Hematopoietic multipotent progenitor cell treated with erythropoietin and hydrocortisone succinate and interleukin-3 and kit ligand, for 6 days (in vitro differentiated cells): ENCODE results near the gene SLC26A4.

ENCODE experiments used
- DNase-seq: peaks from one replicate; pipeline ENCODE4 v3.0.0-alpha.2; 2015

Gene SLC26A4

DNA sequence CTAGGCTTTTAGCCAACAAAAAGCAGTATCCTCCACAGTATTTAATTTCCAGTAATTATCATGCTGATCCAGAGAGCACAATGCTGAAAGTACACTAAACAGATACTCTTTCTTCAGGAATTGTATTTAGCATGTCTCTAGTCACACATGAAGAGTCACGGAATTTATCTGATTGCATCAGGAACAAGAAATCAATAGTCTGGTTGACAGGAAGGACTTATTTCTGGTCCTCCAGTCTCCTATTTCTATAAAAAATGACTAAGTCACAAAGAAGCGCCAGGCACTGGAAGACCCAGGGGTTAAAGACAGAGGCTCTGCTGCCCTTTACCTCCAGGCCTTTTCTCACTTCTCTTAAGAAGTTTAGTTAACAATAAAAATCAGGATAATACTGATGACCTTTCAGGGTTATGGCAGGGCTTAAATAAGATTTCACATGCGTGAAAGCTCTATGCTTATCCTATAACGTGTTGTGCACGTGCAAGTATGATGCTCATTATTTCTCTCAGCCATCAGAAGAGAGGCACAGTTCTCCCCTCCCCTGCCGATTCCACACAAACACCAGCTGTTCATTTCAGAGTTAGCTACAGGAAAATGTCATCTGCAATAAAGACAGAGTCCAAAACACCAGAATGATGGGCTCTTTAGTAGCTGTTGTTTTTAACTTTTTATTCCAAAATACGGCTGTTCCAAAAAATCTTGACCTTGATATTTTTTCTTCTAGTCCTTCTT is 36.9 kb downstream of the SLC26A4 start:
- DNase-seq, result no peak

DNA sequence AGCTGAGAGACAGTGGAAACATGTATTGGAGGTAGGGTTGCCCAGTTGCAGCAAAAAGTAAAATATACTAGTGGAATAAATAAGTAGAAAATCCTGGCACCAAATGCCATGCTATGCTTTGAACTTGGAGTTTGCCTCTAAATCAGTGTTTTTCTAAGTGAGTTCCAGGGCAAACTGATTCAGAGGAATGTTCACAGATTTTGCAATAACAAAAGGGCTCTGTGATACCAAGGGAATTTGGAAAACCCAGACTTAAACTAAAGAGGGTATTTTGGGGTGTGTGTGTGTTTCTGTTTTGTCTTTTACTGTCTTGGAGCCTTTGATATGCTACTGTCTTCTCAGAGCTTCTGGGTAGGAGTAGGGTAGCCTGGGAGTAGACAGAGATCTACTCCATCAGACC is 39.9 kb downstream of the SLC26A4 start:
- DNase-seq, result no peak

DNA sequence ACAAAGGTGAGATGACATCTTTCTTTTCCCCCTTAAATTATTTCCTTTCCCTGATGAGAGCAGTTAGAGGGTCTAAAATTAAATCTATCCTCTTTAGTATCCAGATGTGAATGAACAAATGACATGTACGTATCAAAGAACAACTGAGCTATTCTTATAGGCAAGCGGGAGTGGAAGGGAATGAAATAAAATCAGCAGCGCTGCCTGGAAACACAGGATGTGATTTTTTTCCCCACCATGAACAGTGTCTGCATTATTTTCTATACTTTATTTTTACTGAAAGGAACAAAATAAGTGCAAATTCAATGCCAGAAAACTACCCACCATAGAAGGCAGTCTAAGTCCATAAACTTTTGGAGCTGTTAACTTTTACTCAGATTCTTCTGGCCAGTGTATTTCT is 40.6 kb downstream of the SLC26A4 start:
- no peak for DNase-seq

DNA sequence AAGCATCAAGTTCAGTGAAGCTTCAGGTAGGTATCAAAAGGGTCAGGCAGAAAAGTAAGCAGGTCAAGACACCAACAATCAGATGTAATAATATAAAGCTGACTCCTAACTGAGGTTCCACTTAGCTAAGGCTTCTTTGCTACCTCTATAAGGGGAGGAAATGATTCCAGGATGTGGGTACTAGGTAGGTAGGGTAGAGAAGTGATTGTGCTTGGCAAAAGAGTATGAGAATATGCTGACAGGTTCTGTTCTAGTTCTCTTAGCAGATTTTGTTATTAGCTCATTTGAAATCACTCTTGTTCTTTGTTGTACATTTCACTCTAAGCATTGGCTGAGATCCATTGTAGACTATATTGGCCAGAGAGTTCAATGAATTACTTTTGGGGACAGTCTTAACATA is 42.6 kb downstream of the SLC26A4 start:
- no peak for DNase-seq

DNA sequence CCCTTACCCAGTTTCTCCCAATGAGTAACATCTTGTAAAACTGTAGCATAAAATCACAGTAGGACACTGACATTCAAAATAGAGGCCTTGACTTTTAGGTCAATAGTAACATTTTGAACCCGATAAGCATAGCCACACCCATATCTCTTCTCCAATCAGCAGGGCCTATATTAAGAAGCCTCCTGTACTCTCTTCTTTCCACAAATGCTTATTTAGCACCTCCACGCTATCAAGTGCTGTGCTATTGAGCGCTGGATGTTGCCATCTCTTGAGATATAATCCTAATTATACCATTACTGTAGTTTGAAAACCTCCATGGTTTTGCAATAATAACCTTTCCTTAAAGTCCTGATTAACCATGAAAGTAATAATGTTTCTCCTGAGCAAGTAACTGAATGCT is 43.2 kb downstream of the SLC26A4 start:
- no peak for DNase-seq

DNA sequence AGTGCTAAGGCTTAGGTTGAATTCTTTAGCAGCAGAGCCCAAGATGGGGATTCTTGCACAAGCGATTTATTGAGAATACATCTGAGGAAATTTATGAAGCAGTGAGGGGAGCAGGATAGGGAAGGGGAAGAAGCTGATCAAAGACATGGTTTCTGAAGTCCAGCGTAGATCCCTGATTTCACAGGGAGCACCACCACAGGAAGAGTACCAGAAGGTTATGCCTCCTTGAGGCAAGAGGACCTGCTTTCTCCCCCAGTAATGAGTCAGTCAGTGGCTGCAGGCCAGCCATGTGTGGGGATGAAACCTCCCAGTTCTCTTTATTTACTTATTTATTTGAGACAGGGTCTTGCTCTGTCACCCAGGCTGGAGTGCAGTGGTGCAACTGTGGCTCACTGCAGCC is 48.3 kb downstream of the SLC26A4 start:
- DNase-seq, result no peak

DNA sequence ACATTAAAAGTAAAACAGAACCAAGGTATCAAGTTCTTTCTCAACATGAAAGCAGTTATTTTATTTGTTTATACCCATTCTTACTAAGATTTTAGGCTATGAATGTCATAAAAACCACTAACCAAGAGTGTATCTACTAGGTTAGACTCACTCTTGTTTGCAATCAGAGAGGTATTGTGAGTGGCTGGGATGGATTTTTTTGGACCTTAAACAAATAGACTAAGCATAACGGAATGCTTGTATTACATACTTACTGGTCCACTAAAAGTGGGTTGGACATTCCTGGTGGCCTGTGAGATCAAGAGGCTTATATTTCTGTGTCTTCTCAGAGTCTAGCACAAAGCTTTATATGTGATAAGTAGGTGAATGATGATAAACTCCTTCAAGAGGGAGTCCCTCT is 50.7 kb downstream of the SLC26A4 start:
- no peak for DNase-seq

DNA sequence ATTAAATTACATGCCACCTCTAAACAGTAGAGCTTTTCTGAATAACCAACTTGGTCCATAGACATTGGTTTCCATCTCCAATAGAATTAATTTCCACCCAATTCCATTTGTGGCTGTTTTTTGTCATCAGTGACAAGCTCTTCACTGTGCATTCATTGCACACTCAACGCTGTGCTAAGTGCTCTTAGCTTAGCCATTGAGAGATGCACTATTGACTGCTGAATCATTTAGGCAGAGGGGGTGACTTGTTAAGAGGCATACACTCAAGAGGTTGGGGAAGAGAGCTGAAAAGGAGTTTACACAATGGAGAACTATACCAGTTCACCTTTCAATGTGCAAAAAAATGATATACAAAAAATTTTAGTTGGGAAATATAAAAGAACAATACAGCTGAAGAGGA is 51.4 kb downstream of the SLC26A4 start:
- DNase-seq, result no peak

DNA sequence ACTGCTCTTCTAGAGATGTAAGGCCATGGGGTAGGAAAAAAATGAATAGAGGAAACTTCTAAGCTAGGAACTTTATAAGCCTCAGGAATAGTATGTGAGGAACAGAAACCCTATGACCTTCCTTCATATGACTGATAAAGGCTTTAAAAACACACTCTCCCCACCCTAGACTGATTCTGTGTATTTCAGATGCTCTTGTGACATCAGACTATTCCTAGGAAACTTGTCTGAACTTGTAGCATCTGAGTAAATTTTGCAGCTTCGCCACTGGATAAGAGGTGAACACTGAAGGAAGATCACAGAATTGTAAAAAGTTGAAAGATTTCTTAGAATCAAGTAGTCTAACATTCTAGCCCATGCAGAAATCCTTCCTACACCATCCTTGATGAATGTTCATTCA is 52.3 kb downstream of the SLC26A4 start:
- no peak for DNase-seq

DNA sequence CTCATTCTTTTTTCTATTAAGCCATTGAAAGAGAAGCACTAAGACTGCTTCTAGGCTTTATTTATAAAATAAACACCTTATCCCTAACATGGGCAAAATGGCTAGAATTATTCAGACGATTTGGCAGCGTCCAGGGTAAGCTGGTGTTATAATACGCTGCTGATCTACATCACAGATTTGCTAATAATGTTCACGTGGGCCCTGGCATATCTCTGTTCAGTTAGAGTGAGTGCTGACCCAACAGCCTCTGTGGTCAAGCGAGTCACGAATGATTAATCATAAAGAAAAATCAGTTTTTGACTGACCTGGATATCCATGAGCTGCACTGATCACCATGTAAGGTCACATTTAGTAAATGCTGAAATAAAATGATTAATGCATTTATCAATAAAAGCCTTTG is 54.9 kb downstream of the SLC26A4 start:
- DNase-seq, result no peak

DNA sequence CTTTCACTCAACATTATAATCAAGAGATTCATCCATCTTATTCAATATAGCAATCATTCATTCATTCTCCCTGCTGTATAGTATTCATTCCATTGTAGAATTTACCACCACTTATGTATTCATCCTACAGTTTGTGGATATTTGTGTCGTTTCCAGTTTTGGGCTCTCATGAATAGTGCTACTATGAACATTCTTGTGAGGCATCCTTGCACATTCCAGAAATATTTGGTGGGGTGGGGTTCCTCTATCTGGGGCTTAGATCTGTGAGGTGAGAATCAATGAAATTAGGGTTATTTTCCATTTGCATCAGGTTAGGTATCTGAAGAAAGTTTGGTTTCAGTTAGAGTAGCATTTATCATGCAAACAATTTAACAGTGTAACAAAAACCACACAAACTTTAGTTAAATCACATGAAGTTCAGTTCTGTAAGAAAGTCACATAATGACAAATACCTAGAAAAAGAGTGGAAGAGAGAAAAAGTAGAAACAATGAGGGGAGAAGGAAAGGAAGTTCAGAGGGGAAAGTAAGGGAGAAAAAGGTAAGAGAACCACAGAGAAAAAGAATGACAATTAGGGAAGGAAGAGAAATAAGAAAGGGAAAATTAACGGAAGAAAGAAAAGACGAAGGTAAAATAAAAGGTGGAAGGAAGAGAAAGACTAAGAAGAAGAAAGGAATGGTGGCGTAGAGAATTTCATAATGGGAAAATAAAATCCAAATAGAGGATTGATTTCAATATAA is 58.0 kb downstream of the SLC26A4 start:
- DNase-seq, result no peak

DNA sequence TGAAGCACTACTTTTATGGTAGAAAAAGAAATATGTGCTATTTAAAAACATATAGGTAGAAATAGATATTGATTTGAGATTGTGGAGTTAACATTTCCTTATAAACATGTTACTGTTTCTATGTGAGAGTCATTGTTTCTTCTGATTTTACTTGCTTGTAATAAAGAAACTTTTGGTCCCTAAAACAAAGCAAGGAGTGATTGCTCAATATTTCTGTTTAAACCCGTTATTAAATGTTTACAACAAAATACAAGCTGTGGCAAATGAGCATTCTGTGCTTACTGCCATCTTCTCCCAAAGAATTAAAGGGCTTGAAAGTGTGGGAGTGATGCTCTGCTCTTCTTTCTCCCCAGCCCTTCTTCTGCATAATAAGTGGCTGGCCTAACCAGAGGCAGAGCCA is 60.7 kb downstream of the SLC26A4 start:
- no peak for DNase-seq

DNA sequence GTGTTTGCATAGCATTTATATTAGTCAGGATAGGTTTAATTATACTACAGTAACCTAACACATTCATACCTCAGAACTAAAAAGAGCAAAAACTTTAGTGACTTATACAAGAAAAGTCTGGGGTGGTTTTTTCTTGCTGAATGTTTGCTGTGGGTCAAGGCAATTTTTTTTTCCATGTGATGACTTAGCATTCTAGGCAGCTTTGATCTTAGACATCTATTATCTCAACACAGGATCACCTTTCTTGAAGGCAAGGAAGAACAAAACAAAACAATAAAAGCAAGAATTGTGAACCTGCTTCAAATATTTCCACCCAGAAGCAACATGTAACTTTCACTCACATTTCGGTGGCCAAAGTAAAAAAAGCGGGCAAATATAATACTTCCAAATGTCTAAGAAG is 62.6 kb downstream of the SLC26A4 start:
- no peak for DNase-seq

DNA sequence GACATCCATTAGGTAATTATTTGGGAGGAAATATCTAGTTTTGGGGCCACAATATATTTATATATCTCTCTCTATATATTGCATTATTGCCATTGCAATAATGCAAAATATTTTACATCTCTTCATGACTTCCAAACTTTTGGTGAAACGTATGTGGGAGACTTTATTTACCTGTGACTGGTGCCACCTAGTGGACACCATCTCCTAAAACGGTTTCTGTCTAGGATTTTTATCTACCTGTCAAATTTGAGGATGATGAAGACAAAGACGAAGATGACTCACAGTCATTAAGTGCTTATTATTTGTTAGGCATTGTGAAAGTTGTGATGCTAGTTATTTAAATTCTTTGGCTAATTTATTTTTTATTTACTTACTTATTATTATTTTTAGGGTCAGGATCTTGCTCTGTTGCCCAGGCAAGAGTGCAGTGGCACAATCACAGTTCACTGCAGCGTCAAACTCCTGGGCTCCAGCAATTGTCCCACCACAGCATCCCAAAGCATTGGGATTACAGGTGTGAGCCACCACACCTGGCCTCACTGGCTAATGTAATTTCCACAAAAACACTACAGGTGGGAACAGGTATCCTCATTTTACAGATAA is 64.6 kb downstream of the SLC26A4 start:
- peak; percentile 74 for DNase-seq

DNA sequence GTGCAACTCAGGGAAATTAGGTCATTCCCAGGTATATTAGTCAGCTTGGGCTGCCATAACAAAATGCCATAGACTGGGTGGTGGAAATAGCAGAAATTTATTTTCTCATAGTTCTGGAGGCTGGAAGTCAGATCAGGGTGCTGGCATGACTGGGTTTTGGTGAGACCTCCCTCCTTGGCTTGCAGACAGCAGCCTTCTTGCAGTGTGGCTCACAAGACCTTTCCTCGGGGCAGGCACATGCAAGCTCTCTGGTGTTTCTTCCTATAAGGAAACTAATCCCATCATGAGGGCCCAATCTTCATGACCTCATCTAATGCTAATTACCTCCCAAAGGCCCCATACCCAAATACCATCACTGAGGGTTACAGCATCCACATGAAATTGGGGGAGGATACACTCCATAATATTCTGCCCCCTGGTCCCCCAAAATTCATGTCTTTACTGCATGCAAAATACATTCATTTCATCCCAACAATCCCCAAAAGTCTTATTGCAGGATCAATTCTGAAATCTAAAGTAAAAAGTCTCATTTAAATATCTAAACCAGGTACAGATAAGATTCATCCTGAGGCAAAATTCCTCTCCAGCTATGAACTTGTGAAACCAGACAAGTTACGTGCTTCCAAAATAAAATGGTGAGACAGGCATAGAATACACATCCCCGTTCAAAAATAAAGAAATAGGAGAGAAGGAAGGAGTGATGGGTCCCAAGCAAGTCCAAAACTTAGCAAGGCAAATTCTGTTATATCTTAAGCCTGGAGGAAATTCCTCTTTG is 65.9 kb downstream of the SLC26A4 start:
- DNase-seq, result no peak

DNA sequence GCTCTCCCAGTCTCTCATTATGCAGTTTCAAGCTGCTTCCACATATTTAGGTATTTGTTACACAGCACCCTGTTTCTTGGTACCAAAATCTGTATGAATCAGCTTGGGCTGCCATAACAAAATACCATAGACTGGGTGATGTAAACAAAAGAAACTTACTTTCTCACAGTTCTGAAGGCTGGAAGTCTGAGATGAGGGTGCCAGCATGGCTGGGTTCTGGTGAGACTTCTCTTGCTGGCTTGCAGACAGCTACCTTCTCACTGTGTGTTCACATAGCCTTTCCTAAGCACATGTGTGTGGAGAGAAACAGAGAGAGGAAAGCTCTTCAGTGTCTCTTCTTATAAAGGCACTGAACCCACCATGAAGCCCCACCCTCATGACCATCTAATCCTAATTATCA is 67.6 kb downstream of the SLC26A4 start:
- DNase-seq, result no peak

DNA sequence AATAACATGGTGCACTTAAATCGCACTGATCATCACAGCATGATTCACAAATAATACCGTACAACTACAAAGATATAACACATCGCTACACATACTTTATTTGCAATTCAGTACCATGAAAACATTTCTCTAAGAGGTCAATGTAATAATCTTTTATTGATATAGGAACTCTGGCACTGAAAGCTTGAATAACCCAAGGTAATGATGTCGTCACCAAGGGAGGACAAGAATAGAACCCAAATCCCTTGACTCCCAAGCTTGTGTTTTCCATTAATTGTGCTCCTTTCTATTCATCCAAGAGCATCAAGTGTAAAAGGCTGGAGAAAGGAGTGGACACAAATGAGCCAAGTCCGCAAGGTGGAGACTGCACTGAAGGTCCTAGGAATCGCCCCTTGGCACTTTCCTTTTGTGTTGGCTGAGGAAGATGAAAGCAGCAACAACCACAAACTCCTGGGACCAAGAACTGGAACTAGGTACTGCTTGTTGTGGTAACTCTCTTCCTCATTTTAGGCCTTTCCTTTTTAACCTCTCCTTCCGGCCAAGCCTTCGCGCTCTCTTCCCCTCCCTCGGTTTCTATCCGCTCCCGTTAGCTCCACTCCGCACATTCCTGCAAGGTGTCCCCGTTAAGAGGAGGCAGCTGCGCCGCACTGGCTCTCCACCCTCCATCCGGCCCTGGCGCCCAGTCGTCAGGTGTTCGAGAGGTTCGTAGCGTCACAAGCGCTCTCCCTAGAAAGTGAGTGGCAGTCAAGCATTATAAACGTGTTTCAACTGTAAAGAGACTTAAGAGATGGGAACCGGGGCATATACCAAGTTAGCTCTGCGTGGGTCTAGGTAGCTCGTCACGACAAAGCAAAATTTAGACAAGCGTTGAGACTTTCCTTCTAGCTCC is 82.3 kb downstream of the SLC26A4 start:
- no peak for DNase-seq

DNA sequence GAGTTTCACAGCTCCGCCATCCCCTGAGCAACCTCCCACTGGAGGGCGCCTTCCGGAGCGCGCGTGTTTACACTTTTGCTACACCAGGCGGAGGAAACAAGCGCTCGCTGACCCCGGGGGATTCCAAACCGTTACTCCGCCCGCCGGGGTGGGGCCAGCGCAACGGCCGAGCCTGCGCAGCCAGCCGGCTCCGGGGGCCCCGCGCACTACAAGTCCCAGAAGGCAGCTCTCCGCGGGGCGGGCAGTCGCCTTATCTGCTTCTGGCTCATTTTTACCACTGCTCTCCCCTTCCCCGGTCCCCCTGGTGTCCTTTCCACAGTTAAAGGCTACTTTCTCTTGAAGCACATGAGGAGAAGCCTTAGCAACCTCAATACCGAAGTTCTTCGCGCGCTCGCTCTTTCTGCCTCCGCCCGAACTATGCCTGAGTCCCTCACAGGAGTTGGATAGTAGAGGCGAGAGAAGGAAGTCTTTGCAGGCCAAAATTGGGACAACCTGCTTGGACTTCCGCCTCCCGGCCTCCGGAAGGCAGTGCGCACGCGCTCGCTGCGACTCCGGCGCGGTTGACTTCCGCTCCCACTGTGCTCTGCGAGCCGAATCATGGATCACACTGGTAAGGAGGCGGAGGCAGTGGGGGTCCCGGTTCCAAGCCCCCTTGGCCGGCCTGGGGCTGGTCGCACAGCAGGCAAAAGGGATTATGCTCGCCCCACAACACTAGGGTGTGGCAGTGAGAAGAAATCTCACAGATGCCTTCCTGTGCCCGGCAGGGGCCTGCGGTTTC is 83.1 kb downstream of the SLC26A4 start, which contains the start of gene CBLL1:
Gene CBLL1, plus strand, starts transcription at position 576 of the 778 bp plus-strand sequence. Its CDS starts 22 bp downstream, at position 598.
- DNase-seq, result peak; percentile 97

DNA sequence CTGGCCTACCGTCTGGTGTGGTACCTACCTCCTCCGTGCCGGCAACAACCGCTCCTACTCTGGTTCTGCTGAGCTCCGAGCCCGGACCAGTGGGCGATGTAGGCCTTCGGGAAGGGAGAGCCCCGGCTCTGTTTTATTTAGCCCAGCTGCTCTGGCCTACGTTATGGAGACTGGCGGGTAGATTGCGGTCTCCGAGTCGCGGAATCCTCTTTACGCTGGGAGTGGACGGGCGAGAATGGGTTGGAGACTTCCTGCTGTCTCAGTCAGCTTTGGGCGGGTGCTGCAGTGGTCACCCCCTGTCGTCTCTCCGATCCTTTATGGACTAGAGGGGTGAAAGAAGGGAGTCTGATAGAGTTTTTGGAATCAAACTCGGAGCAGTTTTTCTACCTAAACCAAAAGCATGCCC is 83.7 kb downstream of the SLC26A4 start:
- no peak for DNase-seq

DNA sequence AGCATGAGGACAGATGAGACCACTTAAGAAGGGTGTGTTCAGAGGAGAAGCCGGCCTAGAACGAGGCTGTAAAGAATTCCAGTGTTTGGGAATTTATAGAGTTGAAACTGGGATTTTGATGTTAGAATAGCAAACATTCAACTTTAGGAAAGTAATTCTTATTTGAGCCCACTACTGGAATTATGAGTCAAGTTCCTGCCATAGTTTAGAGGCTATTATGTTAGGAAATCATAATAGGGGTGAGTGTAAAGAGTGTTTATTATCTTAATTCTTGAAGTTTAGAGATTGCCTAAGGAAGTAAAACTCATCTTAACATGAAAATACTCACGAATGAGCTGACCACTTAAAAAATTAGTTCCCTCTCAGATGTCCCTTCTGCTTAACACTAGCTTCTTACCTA is 85.4 kb downstream of the SLC26A4 start:
- no peak for DNase-seq

DNA sequence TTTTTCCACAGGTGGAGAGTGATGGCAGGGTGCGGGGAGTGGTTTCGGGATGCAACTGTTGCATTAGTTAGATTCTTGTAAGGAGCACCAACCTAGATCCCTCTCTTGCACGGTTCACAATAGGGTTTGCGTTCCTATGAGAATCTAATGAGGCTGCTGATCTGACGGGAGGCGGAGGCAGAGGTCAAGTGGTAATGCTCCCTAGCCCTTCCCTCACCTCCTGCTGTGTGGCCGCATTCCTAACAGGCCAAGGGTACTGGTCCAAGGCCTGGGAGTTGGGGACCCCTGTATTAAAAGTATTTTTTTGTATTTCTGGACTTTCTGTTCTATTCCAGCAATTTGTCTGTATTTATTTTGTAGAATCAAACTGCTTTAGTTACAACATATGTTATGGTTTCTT is 90.5 kb downstream of the SLC26A4 start:
- no peak for DNase-seq

DNA sequence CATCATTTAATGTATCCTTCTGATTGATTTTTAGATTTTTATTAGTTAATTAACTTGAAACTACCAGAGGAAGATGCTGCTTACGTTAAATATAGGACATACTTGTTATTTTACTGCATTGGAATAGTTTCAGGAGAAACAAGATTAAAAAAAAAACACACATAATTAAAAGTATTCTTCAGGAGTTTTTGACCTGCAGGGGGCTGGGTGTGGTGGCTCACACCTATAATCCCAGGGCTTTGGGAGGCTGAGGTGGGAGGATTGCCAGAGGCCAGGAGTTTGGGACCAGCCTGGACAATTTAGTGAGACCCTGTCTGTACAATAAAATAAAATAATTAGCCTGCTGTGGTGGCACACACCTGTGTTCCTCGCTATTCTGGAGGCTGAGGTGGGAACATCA is 94.0 kb downstream of the SLC26A4 start:
- no peak for DNase-seq
